Esophagus squamous epithelium (tissue), 4 donors: ENCODE results near the gene CSDE1.

Experiments
- POLR2A ChIP-seq, 4 donors: fragments of 450-650 bp; IDR thresholded peaks; one replicate each; pipeline ENCODE4 v1.6.1; 2017; ENCODE audit warnings: antibody characterized with exemption in 4 of 4, mild to moderate bottlenecking in 4 of 4, moderate library complexity in 3 of 4
- TF ChIP-seq, protein P1 (sequence below), 6 experiments: fragments of 450-650 bp in 4 of 6; fragments of 200-600 bp in 2 of 6; sonication (generic) in 2 of 6; IDR thresholded peaks; one replicate each; pipeline ENCODE4 v1.5.1; 2016 to 2019; ENCODE audit warnings: antibody characterized with exemption in 6 of 6, mild to moderate bottlenecking in 4 of 6, moderate library complexity in 4 of 6

DNA sequence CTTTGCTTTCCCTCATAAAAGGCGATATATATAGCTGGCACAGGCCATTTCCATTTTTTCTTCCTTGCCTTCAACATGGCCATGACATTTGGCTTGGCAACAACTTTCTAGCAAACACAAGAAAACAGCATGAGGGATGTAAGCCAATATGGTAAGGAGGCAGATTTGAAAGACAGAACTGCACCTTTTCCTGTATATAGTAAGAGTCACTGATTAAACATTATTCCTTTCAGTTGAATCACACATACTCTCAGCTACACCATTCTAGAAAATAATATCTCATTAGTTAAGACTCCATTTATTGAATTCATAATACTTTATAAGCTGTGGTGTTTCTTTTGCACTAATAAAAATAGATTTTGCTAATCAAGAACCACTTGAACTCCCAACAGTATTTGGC, 13.2 kb upstream of the CSDE1 start:
- TF ChIP-seq, protein P1, sequence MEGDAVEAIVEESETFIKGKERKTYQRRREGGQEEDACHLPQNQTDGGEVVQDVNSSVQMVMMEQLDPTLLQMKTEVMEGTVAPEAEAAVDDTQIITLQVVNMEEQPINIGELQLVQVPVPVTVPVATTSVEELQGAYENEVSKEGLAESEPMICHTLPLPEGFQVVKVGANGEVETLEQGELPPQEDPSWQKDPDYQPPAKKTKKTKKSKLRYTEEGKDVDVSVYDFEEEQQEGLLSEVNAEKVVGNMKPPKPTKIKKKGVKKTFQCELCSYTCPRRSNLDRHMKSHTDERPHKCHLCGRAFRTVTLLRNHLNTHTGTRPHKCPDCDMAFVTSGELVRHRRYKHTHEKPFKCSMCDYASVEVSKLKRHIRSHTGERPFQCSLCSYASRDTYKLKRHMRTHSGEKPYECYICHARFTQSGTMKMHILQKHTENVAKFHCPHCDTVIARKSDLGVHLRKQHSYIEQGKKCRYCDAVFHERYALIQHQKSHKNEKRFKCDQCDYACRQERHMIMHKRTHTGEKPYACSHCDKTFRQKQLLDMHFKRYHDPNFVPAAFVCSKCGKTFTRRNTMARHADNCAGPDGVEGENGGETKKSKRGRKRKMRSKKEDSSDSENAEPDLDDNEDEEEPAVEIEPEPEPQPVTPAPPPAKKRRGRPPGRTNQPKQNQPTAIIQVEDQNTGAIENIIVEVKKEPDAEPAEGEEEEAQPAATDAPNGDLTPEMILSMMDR (IDR thresholded peaks at IDR 0.05): no peak
- TF ChIP-seq POLR2A (IDR thresholded peaks at IDR 0.05): no peak
